HepG2 (cell line): Measurements from ENCODE around the gene ATP10A.

Source experiments
- EP300 ChIP-seq, 3 experiments: sonication (generic) in 1 of 3; formaldehyde crosslinking in 1 of 3; IDR thresholded peaks; 2 replicates each; pipeline versions ENCODE4 v1.5.1 to v1.6.1; 2011 to 2020; ENCODE audit warnings: low read depth in 2 of 3, low read length in 2 of 3, borderline replicate concordance in 1 of 3, improper control_type of control experiment in 1 of 3, mild to moderate bottlenecking in 1 of 3, missing genetic modification reagents in 1 of 3, moderate library complexity in 1 of 3
- MTA1 ChIP-seq: sonication (generic); formaldehyde crosslinking; IDR thresholded peaks from 2 replicates; pipeline ENCODE4 v1.4.0; 2020; ENCODE audit warnings: missing genetic modification reagents, mild to moderate bottlenecking, borderline replicate concordance
- ZFP37 ChIP-seq: sonication (generic); formaldehyde crosslinking; IDR thresholded peaks from 2 replicates; pipeline ENCODE4 v1.4.0; 2020; ENCODE audit warnings: missing genetic modification reagents, borderline replicate concordance
- ZNF337 ChIP-seq: sonication (generic); formaldehyde crosslinking; IDR thresholded peaks from 2 replicates; pipeline ENCODE4 v1.5.1; 2020; ENCODE audit warnings: missing genetic modification reagents, low read depth, mild to moderate bottlenecking, borderline replicate concordance

DNA sequence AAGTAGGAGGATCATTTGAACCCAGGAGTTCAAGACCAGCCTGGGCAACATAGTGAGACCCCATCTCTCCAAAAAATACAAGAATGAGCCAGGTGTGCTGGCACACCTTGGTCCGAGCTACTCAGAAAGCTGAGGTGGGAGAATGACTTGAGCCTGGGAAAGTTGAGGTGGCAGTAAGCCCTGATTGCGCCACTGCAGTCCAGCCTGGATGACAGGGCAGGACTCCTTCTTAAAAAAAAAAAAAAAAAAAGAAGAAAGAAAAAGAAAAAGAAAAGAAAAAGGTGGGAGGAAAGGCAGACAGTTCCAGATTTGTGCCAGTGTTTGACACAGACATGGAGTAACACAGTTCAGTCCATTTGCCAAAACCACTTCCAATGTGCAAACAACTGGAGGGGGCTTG, 75.7 kb downstream of the ATP10A start:
- TF ChIP-seq EP300 (IDR thresholded peaks at IDR 0.05; ENCODE audit: low read depth in 2 of 2, low read length in 2 of 2) (no peak), EP300 (CRISPR knock-in tag; IDR thresholded peaks at IDR 0.05; ENCODE audit: borderline replicate concordance) (no peak), MTA1 (CRISPR knock-in tag) (no peak), ZNF337 (CRISPR knock-in tag) (no peak), ZFP37 (CRISPR knock-in tag) (no peak)
